Choroid plexus epithelial cell (primary cell): ENCODE measurements around the gene HDAC9.

ENCODE experiments used
- DNase-seq: peaks from one replicate; pipeline ENCODE4 v3.0.0-alpha.2; 2010; ENCODE audit warnings: low read depth
- H3K4me3 ChIP-seq: 2 replicates; pipeline ENCODE4 v1.5.1; 2011; ENCODE audit warnings: low read depth, mild to moderate bottlenecking, control low read depth, low read length, moderate library complexity
- TF ChIP-seq, protein P1 (sequence below): conservative IDR thresholded peaks from 2 replicates; pipeline ENCODE4 v1.5.1; 2011; ENCODE audit warnings: low read depth, mild to moderate bottlenecking, control low read depth, inconsistent platforms, low read length, moderate library complexity

HDAC9 gene

DNA sequence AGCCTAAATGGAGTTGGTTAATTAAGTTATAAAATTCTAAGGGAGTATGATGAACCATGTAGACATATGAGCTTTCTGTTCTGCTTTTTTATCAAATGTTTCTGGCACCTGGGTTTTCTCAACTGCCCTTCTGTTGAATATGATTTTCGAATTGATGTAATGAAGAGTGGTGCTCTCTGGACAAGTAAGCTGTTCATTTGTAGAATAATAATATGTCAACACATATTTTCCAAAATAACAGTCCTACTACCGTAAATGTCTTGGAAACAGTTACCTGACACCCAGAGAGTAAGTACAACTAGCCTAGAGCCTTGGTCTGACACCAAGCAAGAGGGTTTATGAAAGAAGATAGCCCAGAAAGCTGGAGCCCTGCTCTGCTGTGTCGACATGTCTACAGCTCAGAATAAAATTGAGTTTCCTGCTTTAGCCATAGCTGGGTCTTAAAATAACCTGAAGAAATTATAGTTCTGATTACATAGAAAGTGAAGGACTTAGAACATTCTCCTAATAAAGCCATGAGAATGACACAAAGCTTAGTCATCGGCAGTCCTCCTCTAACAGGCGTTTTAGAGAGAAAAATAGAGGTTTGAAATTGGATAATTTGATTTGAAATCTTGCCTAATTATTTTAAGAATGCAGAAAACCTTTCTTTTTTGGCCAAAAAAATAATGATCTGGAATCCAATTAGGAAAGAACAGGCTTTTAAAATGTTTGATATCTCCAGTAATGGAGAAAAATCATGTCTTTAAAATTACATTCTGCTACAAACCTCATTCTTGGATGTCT, 25.1 kb downstream of the HDAC9 start:
- peak; percentile 72 for DNase-seq
- TF ChIP-seq, protein P1, sequence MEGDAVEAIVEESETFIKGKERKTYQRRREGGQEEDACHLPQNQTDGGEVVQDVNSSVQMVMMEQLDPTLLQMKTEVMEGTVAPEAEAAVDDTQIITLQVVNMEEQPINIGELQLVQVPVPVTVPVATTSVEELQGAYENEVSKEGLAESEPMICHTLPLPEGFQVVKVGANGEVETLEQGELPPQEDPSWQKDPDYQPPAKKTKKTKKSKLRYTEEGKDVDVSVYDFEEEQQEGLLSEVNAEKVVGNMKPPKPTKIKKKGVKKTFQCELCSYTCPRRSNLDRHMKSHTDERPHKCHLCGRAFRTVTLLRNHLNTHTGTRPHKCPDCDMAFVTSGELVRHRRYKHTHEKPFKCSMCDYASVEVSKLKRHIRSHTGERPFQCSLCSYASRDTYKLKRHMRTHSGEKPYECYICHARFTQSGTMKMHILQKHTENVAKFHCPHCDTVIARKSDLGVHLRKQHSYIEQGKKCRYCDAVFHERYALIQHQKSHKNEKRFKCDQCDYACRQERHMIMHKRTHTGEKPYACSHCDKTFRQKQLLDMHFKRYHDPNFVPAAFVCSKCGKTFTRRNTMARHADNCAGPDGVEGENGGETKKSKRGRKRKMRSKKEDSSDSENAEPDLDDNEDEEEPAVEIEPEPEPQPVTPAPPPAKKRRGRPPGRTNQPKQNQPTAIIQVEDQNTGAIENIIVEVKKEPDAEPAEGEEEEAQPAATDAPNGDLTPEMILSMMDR: no peak
- H3K4me3 ChIP-seq: no peak overlapping the region

DNA sequence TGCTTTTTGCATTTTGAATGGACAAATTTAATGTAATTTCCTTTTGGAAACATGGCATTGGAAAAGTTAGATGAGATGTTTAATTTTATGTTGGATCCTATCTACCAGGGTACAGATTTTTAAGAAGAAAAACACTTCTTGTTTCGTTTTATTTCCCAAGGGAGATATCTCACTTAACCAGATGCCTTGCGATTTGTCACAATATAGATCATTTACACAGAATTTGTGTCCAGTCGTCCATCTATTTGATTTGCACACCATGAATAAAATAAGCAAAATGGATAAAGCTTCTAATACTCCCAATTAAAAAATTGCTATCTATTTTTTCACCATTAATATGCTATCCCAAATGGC, 25.7 kb downstream of the HDAC9 start:
- no peak overlapping the region for H3K4me3 ChIP-seq
- TF ChIP-seq, protein P1: no peak
- DNase-seq: no peak

DNA sequence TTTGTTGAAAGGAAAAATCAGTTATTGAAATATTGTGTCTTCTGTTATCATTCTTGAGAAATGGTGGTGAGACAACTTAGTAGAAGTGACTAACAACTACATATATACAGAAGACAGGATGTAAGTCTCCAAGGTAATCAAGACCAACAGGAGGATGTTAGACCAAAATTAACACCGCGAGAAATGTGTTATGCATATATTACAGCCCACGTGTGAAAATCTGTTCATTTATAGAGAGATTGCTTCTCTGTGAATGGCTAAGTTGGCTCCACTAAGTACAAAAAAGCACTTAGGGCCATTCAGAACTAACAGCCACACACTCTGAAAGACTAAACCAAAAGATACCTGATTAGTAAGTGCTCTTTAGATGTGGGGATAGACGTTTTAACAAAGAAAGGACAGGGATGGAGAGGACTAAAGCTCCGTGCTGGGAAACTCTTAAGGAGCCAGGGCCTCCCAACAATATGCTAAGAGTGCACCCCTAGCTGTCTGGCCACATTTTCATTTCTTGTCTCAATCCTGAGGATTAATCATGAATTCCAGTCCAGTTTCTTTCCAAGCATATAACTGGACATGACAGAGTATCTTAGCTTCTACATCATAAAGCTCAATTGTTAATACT, 26.5 kb downstream of the HDAC9 start:
- TF ChIP-seq, protein P1: no peak
- H3K4me3 ChIP-seq: no peak overlapping the region
- no peak for DNase-seq

DNA sequence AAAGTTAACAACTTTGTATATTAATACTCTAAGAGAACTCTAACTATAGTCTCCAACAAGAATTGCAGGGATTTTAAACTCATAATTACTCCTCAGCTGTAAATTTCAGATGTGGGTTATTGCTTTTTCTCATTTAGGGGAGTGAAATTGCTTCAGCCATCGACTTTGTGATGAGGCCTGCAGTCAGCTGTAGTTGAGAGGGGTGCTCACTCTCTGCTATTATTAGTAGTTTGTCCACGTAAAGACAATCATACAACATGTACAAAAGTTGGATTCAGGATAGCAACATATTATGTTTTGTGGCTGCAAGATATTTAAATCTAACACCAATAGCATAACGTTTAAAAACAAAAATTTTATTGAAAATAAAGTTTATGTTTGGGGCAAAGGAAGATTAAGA, 28.7 kb downstream of the HDAC9 start:
- TF ChIP-seq, protein P1: no peak
- no peak overlapping the region for H3K4me3 ChIP-seq
- no peak for DNase-seq

DNA sequence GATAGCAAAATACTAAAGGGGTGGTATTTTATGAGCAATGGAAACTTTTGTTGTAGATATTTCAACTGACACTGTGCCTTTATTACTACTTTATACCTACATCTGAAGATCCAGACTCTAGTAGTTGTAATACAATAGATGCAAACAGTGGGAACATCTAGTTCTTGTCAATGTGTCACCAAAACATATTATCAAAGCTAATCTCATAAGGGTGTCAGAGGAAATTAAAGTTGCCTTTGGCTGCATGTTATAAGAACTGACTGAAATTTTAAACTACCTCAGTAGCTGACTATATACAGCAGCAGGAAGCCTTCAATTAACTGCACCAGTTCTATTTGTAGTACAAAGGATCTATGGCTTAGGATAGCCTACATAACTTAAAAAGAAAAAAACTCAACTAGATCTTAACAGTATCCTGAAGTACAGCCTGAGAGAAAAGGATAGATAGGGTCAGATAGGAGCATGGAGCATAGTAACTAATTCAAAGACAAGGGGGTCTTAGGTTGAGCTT, 30.9 kb downstream of the HDAC9 start:
- TF ChIP-seq, protein P1: no peak
- no peak overlapping the region for H3K4me3 ChIP-seq
- no peak for DNase-seq

DNA sequence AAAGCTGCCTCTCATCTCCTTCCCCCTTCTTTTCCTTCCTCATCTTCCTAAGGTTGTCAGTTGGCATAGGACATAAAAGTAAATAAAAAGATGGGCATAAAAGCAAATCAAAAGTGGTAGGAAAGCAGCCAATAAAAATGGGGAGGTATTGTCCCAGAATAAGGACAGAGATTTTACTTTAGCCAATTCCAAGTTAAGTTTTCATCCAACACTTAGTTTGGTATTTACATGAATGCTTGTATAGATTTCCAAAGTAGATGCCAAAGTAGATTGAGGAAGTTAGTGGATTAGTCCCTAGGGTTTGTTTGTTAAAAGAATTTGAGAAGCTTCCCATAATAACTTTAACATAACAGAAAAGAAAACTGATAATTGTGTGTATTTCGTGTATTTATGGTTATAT, 33.7 kb downstream of the HDAC9 start:
- no peak overlapping the region for H3K4me3 ChIP-seq
- TF ChIP-seq, protein P1: no peak
- DNase-seq: no peak
